Astrocyte (in vitro differentiated cells and primary cell): ENCODE results near the gene SAMD5.

Experiments
- CTCF ChIP-seq: IDR thresholded peaks from 2 replicates; pipeline ENCODE4 v1.5.1; 2011; ENCODE audit warnings: low read depth, mild to moderate bottlenecking, inconsistent platforms, low read length, moderate library complexity; ENCODE audit not compliant: insufficient read depth
- EZH2 ChIP-seq: IDR thresholded peaks from 2 replicates; pipeline ENCODE4 v1.6.1; 2012; ENCODE audit warnings: mild to moderate bottlenecking, low read length, inconsistent platforms; ENCODE audit not compliant: insufficient read depth

GRCh38 chr6:147551976-147552375 lies 43.5 kb downstream of the SAMD5 start:
- TF ChIP-seq CTCF (no peak), EZH2 (no peak)
